ENCODE data around the gene KRT86.

DNA sequence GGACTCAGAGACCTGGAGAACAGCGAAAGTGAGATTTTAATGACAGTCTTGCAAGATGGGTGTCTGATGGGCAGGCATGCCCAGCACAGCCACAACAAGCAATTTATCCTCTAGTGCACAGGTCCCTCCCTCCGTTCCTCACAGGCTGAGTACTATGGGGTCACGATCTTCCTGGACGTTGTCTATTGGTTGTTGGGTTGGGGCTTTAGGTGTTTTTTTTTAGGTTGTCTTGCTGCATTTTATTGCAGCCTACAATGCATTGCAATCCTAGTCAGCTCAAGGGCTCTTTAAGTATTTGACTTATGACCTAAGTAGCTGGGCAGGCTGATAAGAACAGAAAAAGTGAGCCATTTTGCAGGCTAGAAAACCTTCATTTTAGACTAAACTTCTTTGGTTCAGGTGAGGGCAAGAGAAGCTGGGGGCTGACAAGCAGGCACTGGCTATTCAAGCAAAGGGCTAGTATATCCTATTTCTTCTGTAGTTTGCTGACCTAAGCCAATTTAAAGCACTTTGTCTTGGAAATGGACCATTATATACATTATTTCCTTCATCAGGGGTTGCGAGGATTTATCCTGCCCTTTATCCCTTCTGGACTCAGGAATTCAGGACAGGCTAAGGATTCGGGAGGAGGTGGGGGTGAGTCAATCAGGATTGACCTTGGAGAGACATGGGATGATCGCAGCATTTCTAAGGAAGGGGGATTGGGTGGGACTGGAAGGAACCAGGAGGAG lies 35.4 kb upstream of the KRT86 start:
- TF ChIP-seq ARNT (IDR thresholded peaks at IDR 0.05), result no peak
- no peak for TF ChIP-seq FOXA1 (IDR thresholded peaks at IDR 0.05)
- TF ChIP-seq NFRKB (IDR thresholded peaks at IDR 0.05), result no peak
- no peak for TF ChIP-seq SUZ12 (IDR thresholded peaks at IDR 0.05)
- TF ChIP-seq TARDBP (IDR thresholded peaks at IDR 0.05), result no peak
- TF ChIP-seq FOXM1 (IDR thresholded peaks at IDR 0.05; ENCODE audit: borderline replicate concordance), result no peak
